GM18517 (cell line): Measurements from ENCODE around the gene ZBTB18.
"Not testable (repeated sequence)": the region's sequence is repeated elsewhere in the genome, so short reads cannot be mapped to it uniquely, and the experiment has no call there.

Experiments used
- ATAC-seq: cut with Tn5 transposase; IDR thresholded peaks from one replicate; pipeline ENCODE4 v1.9.1; 2021; ENCODE audit warnings: mild to moderate bottlenecking, moderate library complexity; ENCODE audit not compliant: unreplicated experiment

The ZBTB18 gene

GRCh38 chr1:244050835-244051444 lies at the start of gene ZBTB18:
ZBTB18 (plus strand) TSS chr1:244051283; CDS start chr1:244051432, 149 bp downstream.
- no peak for ATAC-seq

- ATAC-seq, result no peak
Measured at GRCh38 chr1:244002721-244003120, 48.4 kb upstream of the ZBTB18 start.

- ATAC-seq, result no peak
Measured at GRCh38 chr1:244005455-244005854, 45.6 kb upstream of the ZBTB18 start.

- no peak for ATAC-seq
Measured at GRCh38 chr1:244006381-244006901, 44.6 kb upstream of the ZBTB18 start.

- ATAC-seq, result no peak
Measured at GRCh38 chr1:244006961-244007360, 44.1 kb upstream of the ZBTB18 start.

- no peak for ATAC-seq
Measured at GRCh38 chr1:244010191-244010590, 40.9 kb upstream of the ZBTB18 start.

GRCh38 chr1:244010703-244011123 lies 40.4 kb upstream of the ZBTB18 start:
- ATAC-seq, result no peak

- ATAC-seq, result no peak
Measured at GRCh38 chr1:244011271-244011670, 39.8 kb upstream of the ZBTB18 start.

- ATAC-seq, result no peak
Measured at GRCh38 chr1:244011786-244012185, 39.3 kb upstream of the ZBTB18 start.

GRCh38 chr1:244012202-244012601 lies 38.9 kb upstream of the ZBTB18 start:
- no peak for ATAC-seq

GRCh38 chr1:244013100-244013499 lies 38.0 kb upstream of the ZBTB18 start:
- no peak for ATAC-seq

GRCh38 chr1:244014862-244015261 lies 36.2 kb upstream of the ZBTB18 start:
- ATAC-seq, result not testable (repeated sequence)

GRCh38 chr1:244019982-244020485 lies 31.0 kb upstream of the ZBTB18 start:
- no peak for ATAC-seq

GRCh38 chr1:244021427-244021826 lies 29.7 kb upstream of the ZBTB18 start:
- ATAC-seq, result no peak

GRCh38 chr1:244022311-244022710 lies 28.8 kb upstream of the ZBTB18 start:
- no peak for ATAC-seq

GRCh38 chr1:244022864-244023440 lies 28.1 kb upstream of the ZBTB18 start:
- no peak for ATAC-seq

GRCh38 chr1:244027491-244028145 lies 23.5 kb upstream of the ZBTB18 start:
- no peak for ATAC-seq

- ATAC-seq, result no peak
Measured at GRCh38 chr1:244028701-244029100, 22.4 kb upstream of the ZBTB18 start.

- ATAC-seq, result no peak
Measured at GRCh38 chr1:244029124-244029523, 22.0 kb upstream of the ZBTB18 start.

GRCh38 chr1:244030481-244031040 lies 20.5 kb upstream of the ZBTB18 start:
- no peak for ATAC-seq

- ATAC-seq, result no peak
Measured at GRCh38 chr1:244035358-244035757, 15.7 kb upstream of the ZBTB18 start.

GRCh38 chr1:244037252-244037651 lies 13.8 kb upstream of the ZBTB18 start:
- no peak for ATAC-seq
